HEK293 (cell line): ENCODE data around the gene RPL23.
A peak's percentile ranks its signal among the peaks of the same experiment; 100 is the strongest.

Experiments used
- CTCF ChIA-PET: fragments of 350-600 bp; formaldehyde crosslinking; extraction: SDS; loops from one replicate; lab custom pipeline; 2021; ENCODE audit warnings: antibody characterized with exemption; lab: Yijun Ruan, JAX
- POLR2A ChIA-PET: fragments of 300-600 bp; formaldehyde crosslinking; extraction: SDS; loops from one replicate; lab custom pipeline; 2020; ENCODE audit warnings: antibody characterized with exemption, inconsistent platforms; lab: Yijun Ruan, JAX
- H3K27ac ChIP-seq: fragments of 200-500 bp; sonication (Bioruptor generic); 2 replicates; pipeline ENCODE4 v1.5.1; 2014; ENCODE audit warnings: low read depth, low read length, control low read depth, inconsistent platforms; ENCODE audit errors: extremely low read depth
- H3K36me3 ChIP-seq, 2 experiments: fragments of 200-500 bp in 1 of 2; sonication (Bioruptor generic) in 1 of 2; 1 replicate in 1 of 2; 2 replicates in 1 of 2; pipeline ENCODE4 v1.5.1; 2014 to 2017; ENCODE audit warnings: inconsistent platforms in 2 of 2, low read length in 2 of 2; ENCODE audit not compliant: control insufficient read depth in 2 of 2, insufficient read depth in 1 of 2
- H3K4me1 ChIP-seq: fragments of 200-500 bp; sonication (Bioruptor generic); 2 replicates; pipeline ENCODE4 v1.5.1; 2014; ENCODE audit warnings: mild to moderate bottlenecking, low read length, inconsistent platforms; ENCODE audit not compliant: control insufficient read depth, insufficient read depth
- H3K4me3 ChIP-seq: 2 replicates; pipeline ENCODE4 v1.5.1; 2011; ENCODE audit warnings: low read depth, mild to moderate bottlenecking, control low read depth, low read length, moderate library complexity
- H3K9me3 ChIP-seq: fragments of 200-500 bp; sonication (Bioruptor generic); 2 replicates; pipeline ENCODE4 v1.5.1; 2014; ENCODE audit warnings: low read depth, low read length, inconsistent platforms; ENCODE audit not compliant: control insufficient read depth, insufficient read depth
- CTCF ChIP-seq: fragments of 450-650 bp; formaldehyde crosslinking; IDR thresholded peaks from 2 replicates; pipeline ENCODE4 v1.5.1; 2016; ENCODE audit warnings: missing biosample characterization, missing genetic modification characterization
- GFI1B ChIP-seq: fragments of 450-650 bp; formaldehyde crosslinking; IDR thresholded peaks from 2 replicates; pipeline ENCODE4 v1.5.1; 2016; ENCODE audit warnings: missing biosample characterization, missing genetic modification characterization
- GLIS1 ChIP-seq: fragments of 450-650 bp; formaldehyde crosslinking; IDR thresholded peaks from 2 replicates; pipeline ENCODE4 v1.5.1; 2016; ENCODE audit warnings: missing biosample characterization, missing genetic modification characterization
- IKZF3 ChIP-seq: fragments of 450-650 bp; IDR thresholded peaks from 2 replicates; pipeline ENCODE4 v1.5.0; 2018; ENCODE audit warnings: missing biosample characterization, mild to moderate bottlenecking, missing genetic modification characterization, moderate library complexity
- KLF16 ChIP-seq: fragments of 450-650 bp; formaldehyde crosslinking; IDR thresholded peaks from 2 replicates; pipeline ENCODE4 v1.5.1; 2017; ENCODE audit warnings: missing biosample characterization, missing genetic modification characterization
- KLF9 ChIP-seq: fragments of 450-650 bp; formaldehyde crosslinking; IDR thresholded peaks from 2 replicates; pipeline ENCODE4 v1.5.1; 2016; ENCODE audit warnings: missing biosample characterization, missing genetic modification characterization, low read depth
- SCRT1 ChIP-seq: fragments of 450-650 bp; formaldehyde crosslinking; IDR thresholded peaks from 2 replicates; pipeline ENCODE4 v1.5.1; 2016; ENCODE audit warnings: missing biosample characterization, missing genetic modification characterization, borderline replicate concordance
- ZBTB1 ChIP-seq: fragments of 450-650 bp; formaldehyde crosslinking; IDR thresholded peaks from 2 replicates; pipeline ENCODE4 v1.5.1; 2016; ENCODE audit warnings: missing biosample characterization, missing genetic modification characterization
- ZBTB17 ChIP-seq: fragments of 450-650 bp; formaldehyde crosslinking; IDR thresholded peaks from 2 replicates; pipeline ENCODE4 v1.5.1; 2016; ENCODE audit warnings: missing biosample characterization, missing genetic modification characterization
- ZBTB7A ChIP-seq: fragments of 450-650 bp; formaldehyde crosslinking; IDR thresholded peaks from 2 replicates; pipeline ENCODE4 v1.5.1; 2016; ENCODE audit warnings: low read depth, missing biosample characterization, missing genetic modification characterization
- ZIC2 ChIP-seq: fragments of 450-650 bp; formaldehyde crosslinking; IDR thresholded peaks from 2 replicates; pipeline ENCODE4 v1.5.1; 2016; ENCODE audit warnings: missing biosample characterization, missing genetic modification characterization
- ZNF133 ChIP-seq: fragments of 450-650 bp; formaldehyde crosslinking; IDR thresholded peaks from 2 replicates; pipeline ENCODE4 v1.5.1; 2016; ENCODE audit warnings: missing biosample characterization, missing genetic modification characterization
- ZNF148 ChIP-seq: fragments of 450-650 bp; formaldehyde crosslinking; IDR thresholded peaks from 2 replicates; pipeline ENCODE4 v1.5.0; 2017; ENCODE audit warnings: missing biosample characterization, missing genetic modification characterization, borderline replicate concordance
- ZNF155 ChIP-seq: fragments of 450-650 bp; formaldehyde crosslinking; IDR thresholded peaks from 2 replicates; pipeline ENCODE4 v1.5.1; 2016; ENCODE audit warnings: missing biosample characterization, missing genetic modification characterization
- ZNF214 ChIP-seq: fragments of 450-650 bp; formaldehyde crosslinking; IDR thresholded peaks from 2 replicates; pipeline ENCODE4 v1.5.1; 2017; ENCODE audit warnings: missing biosample characterization, mild to moderate bottlenecking, missing genetic modification characterization, borderline replicate concordance
- ZNF302 ChIP-seq: fragments of 450-650 bp; formaldehyde crosslinking; IDR thresholded peaks from 2 replicates; pipeline ENCODE4 v1.5.1; 2016; ENCODE audit warnings: missing biosample characterization, missing genetic modification characterization, low read depth
- ZNF398 ChIP-seq: fragments of 450-650 bp; formaldehyde crosslinking; IDR thresholded peaks from 2 replicates; pipeline ENCODE4 v1.5.1; 2017; ENCODE audit warnings: missing biosample characterization, missing genetic modification characterization
- ZNF449 ChIP-seq: fragments of 450-650 bp; formaldehyde crosslinking; IDR thresholded peaks from 2 replicates; pipeline ENCODE4 v1.5.1; 2017; ENCODE audit warnings: missing biosample characterization, mild to moderate bottlenecking, missing genetic modification characterization, moderate library complexity
- ZNF473 ChIP-seq: fragments of 450-650 bp; formaldehyde crosslinking; IDR thresholded peaks from 2 replicates; pipeline ENCODE4 v1.5.1; 2017; ENCODE audit warnings: missing biosample characterization, missing genetic modification characterization
- ZNF558 ChIP-seq: fragments of 450-650 bp; formaldehyde crosslinking; IDR thresholded peaks from 2 replicates; pipeline ENCODE4 v1.5.1; 2016; ENCODE audit warnings: missing biosample characterization, missing genetic modification characterization
- ZNF629 ChIP-seq: fragments of 450-650 bp; formaldehyde crosslinking; IDR thresholded peaks from 2 replicates; pipeline ENCODE4 v1.5.1; 2017; ENCODE audit warnings: missing biosample characterization, missing genetic modification characterization
- ZNF658 ChIP-seq: fragments of 450-650 bp; formaldehyde crosslinking; IDR thresholded peaks from 2 replicates; pipeline ENCODE4; 2016; ENCODE audit warnings: missing biosample characterization, missing genetic modification characterization
- ZNF692 ChIP-seq: fragments of 450-650 bp; formaldehyde crosslinking; IDR thresholded peaks from 2 replicates; pipeline ENCODE4 v1.5.1; 2016; ENCODE audit warnings: missing biosample characterization, missing genetic modification characterization
- ZNF768 ChIP-seq: fragments of 450-650 bp; formaldehyde crosslinking; IDR thresholded peaks from 2 replicates; pipeline ENCODE4 v1.5.1; 2018; ENCODE audit warnings: missing biosample characterization, mild to moderate bottlenecking, missing genetic modification characterization
- ZSCAN16 ChIP-seq: fragments of 450-650 bp; formaldehyde crosslinking; IDR thresholded peaks from 2 replicates; pipeline ENCODE4 v1.5.1; 2016; ENCODE audit warnings: missing biosample characterization, missing genetic modification characterization

Gene RPL23

GRCh38 chr17:38879878-38880665 is 26.6 kb upstream of the RPL23 start (continued):
- TF ChIP-seq ZNF692 (tag by site-specific recombination) (no peak), ZNF214 (no peak), IKZF3 (peak; percentile 46; the same call in 1 of the 2 replicates), ZBTB17 (tag by site-specific recombination) (peak; percentile 75), ZNF658 (no peak), ZNF148 (tag by site-specific recombination) (no peak), ZNF449 (tag by site-specific recombination) (peak; percentile 93), ZIC2 (tag by site-specific recombination) (peak; percentile 84), KLF9 (tag by site-specific recombination) (no peak), ZNF398 (tag by site-specific recombination) (no peak)

GRCh38 chr17:38877130-38877851 is 23.8 kb upstream of the RPL23 start:
- H3K27ac ChIP-seq, result no peak overlapping the region
- POLR2A ChIA-PET, result interaction anchor here (0.5 to 2.3 kb wide), 2 partner anchors 23 to 323 kb away, joined by 4 to 7 read pairs; partner anchors contain the start of genes RPL19 and RPL23
- TF ChIP-seq CTCF (tag by site-specific recombination) (no peak), ZNF133 (no peak), ZBTB1 (tag by site-specific recombination) (no peak), ZNF302 (tag by site-specific recombination) (no peak), KLF16 (no peak), ZNF558 (tag by site-specific recombination) (no peak), GLIS1 (tag by site-specific recombination) (peak; percentile 7; the same call in 1 of the 2 replicates), ZNF768 (tag by site-specific recombination) (no peak), ZSCAN16 (tag by site-specific recombination) (peak; percentile 91), ZNF629 (no peak), ZNF473 (tag by site-specific recombination) (no peak), ZBTB7A (tag by site-specific recombination) (no peak), GFI1B (tag by site-specific recombination) (no peak), SCRT1 (no peak), ZNF155 (no peak)

More at GRCh38 chr17:38877130-38877851, 23.8 kb upstream of the RPL23 start:
- no peaks in the 10 kb centered on the region for H3K9me3 ChIP-seq
- peaks cover 4 to 21% of the 10 kb centered on the region in 2 experiments; a peak in 2 of 3 replicates for H3K36me3 ChIP-seq
- peaks cover 31% of the 10 kb centered on the region for H3K4me1 ChIP-seq
- no peak overlapping the region for H3K4me3 ChIP-seq
- CTCF ChIA-PET, result interaction anchor here (0.6 to 0.9 kb wide), 2 partner anchors 16 to 30 kb away, joined by 3 to 4 read pairs; no protein-coding TSS in a partner anchor
